ENCODE measurements around the gene GRIA1. TPM values are rescaled to one million over a fixed set of nuclear protein-coding genes. Genes with fewer than 3 reads are reported as not detected.
A peak's percentile ranks its signal among the peaks of the same experiment; 100 is the strongest.

Gene GRIA1
- total and polyA plus RNA-seq, 5 donors from 2014 or later, result not detected

DNA sequence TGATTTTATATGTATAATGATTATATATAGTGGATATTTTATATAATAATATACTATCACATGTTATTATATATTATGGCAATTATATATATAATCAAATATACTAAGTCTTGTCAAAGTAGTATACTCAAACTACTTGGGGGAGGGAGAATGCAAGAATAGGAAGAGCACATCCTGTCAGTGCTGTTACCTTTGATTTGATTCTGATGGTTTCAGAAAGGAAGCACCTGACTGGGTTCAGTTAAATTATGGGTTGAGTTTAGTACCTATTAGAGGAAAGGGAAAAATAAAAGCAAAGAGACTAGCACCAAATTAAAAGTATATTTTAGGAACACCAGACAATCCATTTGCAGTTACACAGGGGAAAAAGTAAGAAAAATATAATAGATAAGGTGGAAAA, 107.6 kb downstream of the GRIA1 start:
- Mint-ChIP-seq H3K4me3 (no peak overlapping the region), H3K4me1 (peaks cover 0 to 23% (median 5%) of the 10 kb centered on the region in 4 donors), H3K9me3 (peaks cover 0 to 5% (median 1%) of the 10 kb centered on the region in 7 donors)

DNA sequence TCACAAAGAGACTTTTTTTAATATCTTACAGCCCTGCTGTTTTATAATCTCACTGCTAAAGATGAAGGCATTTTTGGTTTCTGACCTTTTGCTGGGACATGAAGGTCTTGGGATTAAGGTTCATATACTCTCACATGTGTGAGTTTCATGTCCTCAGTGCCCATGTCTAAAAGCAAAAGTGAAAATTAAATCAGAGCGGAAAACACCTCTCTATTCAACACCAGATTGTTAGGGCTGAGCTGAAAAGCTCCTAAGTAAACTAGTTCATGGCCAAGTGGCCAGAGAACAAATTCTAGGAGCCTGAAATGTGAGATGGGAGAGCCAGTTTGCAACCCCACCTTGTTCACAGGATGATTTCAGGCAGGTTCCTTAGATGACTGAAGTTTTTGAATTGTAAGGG, 110.9 kb downstream of the GRIA1 start:
- Histone ChIP-seq H3K27me3 (ENCODE audit: control insufficient read depth, insufficient read depth, low read length) (no peaks in the 10 kb centered on the region), H3K9me3 (ENCODE audit: control insufficient read depth in 2 of 2, low read length in 2 of 2) (no peaks in the 10 kb centered on the region), H3K36me3 (ENCODE audit: control insufficient read depth, insufficient read depth, low read length) (no peaks in the 10 kb centered on the region), H3K27ac (ENCODE audit: insufficient read depth, low read length, poor library complexity, severe bottlenecking) (no peak overlapping the region), H3K4me1 (ENCODE audit: control insufficient read depth, insufficient read depth, low read length, poor library complexity, severe bottlenecking) (no peaks in the 10 kb centered on the region), H3K4me3 (ENCODE audit: low read depth, low read length) (peak overlapping the region; percentile 44)
- Mint-ChIP-seq H3K4me3 (peak overlapping the region in 2 of 4 donors; percentile 34 to 36), H3K27ac (peak overlapping the region; percentile 4 to 37 (median 6)), H3K4me1 (peaks cover 0 to 15% (median 3%) of the 10 kb centered on the region in 4 donors), H3K9me3 (peaks cover 0 to 3% (median 1%) of the 10 kb centered on the region in 7 donors), H3K36me3 (no peaks in the 10 kb centered on the region), H3K27me3 (no peaks in the 10 kb centered on the region)
- DNase-seq (peak in 1 of 3 donors; percentile 17), ATAC-seq (ENCODE audit: low read depth in 2 of 2) (no peak)

More for the DNA sequence above, 107.6 kb downstream of the GRIA1 start:
- Mint-ChIP-seq H3K36me3 (no peaks in the 10 kb centered on the region), H3K27ac (peak overlapping the region in 1 of 3 donors; percentile 6), H3K27me3 (no peaks in the 10 kb centered on the region)
- H3K9me3 ChIP-seq (ENCODE audit: control insufficient read depth in 2 of 2, low read length in 2 of 2), result no peaks in the 10 kb centered on the region
- no peak overlapping the region for H3K27ac ChIP-seq (ENCODE audit: insufficient read depth, low read length, poor library complexity, severe bottlenecking)
- DNase-seq (peak in 1 of 3 donors; percentile 38), ATAC-seq (ENCODE audit: low read depth in 2 of 2) (no peak)
- no peaks in the 10 kb centered on the region for H3K27me3 ChIP-seq (ENCODE audit: control insufficient read depth, insufficient read depth, low read length)
- H3K4me1 ChIP-seq (ENCODE audit: control insufficient read depth, insufficient read depth, low read length, poor library complexity, severe bottlenecking), result no peaks in the 10 kb centered on the region
- H3K4me3 ChIP-seq (ENCODE audit: low read depth, low read length), result no peak overlapping the region
- no peaks in the 10 kb centered on the region for H3K36me3 ChIP-seq (ENCODE audit: control insufficient read depth, insufficient read depth, low read length)

DNA sequence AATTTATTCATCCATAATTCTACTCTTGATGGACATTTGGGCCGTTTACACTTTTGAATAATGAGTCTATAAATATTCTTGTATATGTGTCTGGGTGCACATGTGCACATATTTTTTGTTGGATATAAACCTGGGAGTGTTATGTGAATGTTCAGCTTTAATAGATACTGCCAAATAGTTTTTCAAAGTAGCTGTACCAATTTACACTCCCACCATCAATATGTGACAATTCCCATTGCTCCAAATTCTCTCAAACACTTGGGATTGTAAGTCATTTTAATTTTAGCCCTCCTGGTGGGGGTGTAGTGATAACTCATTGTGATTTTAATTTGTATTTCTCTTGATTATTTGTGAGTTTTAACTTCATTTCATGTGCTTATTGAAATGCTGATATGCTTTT, 114.9 kb downstream of the GRIA1 start:
- Histone ChIP-seq H3K9me3 (ENCODE audit: control insufficient read depth in 2 of 2, low read length in 2 of 2) (no peaks in the 10 kb centered on the region), H3K4me3 (ENCODE audit: low read depth, low read length) (no peak overlapping the region), H3K36me3 (ENCODE audit: control insufficient read depth, insufficient read depth, low read length) (no peaks in the 10 kb centered on the region), H3K4me1 (ENCODE audit: control insufficient read depth, insufficient read depth, low read length, poor library complexity, severe bottlenecking) (no peaks in the 10 kb centered on the region), H3K27me3 (ENCODE audit: control insufficient read depth, insufficient read depth, low read length) (no peaks in the 10 kb centered on the region), H3K27ac (ENCODE audit: insufficient read depth, low read length, poor library complexity, severe bottlenecking) (no peak overlapping the region)
- Mint-ChIP-seq H3K36me3 (no peaks in the 10 kb centered on the region), H3K4me3 (no peak overlapping the region), H3K4me1 (peaks cover 0 to 9% (median 0%) of the 10 kb centered on the region in 4 donors), H3K9me3 (peaks cover 0 to 4% (median 0%) of the 10 kb centered on the region in 7 donors), H3K27ac (no peak overlapping the region), H3K27me3 (no peaks in the 10 kb centered on the region)
- DNase-seq, result no peak
- ATAC-seq (ENCODE audit: low read depth in 2 of 2), result no peak

DNA sequence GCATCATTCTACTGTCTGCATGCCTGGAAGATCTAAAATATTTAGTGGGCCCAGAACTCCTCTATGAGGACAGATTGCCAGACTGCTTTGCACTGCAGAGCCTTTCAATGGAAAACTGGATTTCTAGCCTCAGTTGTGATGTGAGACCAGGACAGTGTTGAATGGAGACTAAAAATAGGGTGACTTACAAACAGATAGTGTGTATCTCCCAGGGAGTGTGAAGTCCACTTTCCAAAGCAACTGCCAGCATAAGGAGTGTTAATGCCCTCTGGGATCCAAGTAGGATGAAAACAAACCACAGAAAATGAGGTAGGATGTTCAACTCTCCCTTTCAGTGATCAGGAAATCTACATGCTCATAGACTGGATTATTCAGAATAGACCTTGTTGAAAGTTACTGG, 119.5 kb downstream of the GRIA1 start:
- H3K9me3 Mint-ChIP-seq, result peaks cover 0 to 2% (median 0%) of the 10 kb centered on the region in 7 donors
- ATAC-seq (ENCODE audit: low read depth in 2 of 2) (no peak), DNase-seq (no peak)
- H3K4me3 Mint-ChIP-seq, result no peak overlapping the region
- H3K27ac ChIP-seq (ENCODE audit: insufficient read depth, low read length, poor library complexity, severe bottlenecking), result no peak overlapping the region
- no peak overlapping the region for H3K27ac Mint-ChIP-seq
- H3K36me3 Mint-ChIP-seq, result no peaks in the 10 kb centered on the region
- H3K4me1 ChIP-seq (ENCODE audit: control insufficient read depth, insufficient read depth, low read length, poor library complexity, severe bottlenecking), result no peaks in the 10 kb centered on the region
- no peak overlapping the region for H3K4me3 ChIP-seq (ENCODE audit: low read depth, low read length)
- H3K36me3 ChIP-seq (ENCODE audit: control insufficient read depth, insufficient read depth, low read length), result no peaks in the 10 kb centered on the region
- H3K9me3 ChIP-seq (ENCODE audit: control insufficient read depth in 2 of 2, low read length in 2 of 2), result no peaks in the 10 kb centered on the region
- H3K4me1 Mint-ChIP-seq, result no peaks in the 10 kb centered on the region
- H3K27me3 ChIP-seq (ENCODE audit: control insufficient read depth, insufficient read depth, low read length), result no peaks in the 10 kb centered on the region
- no peaks in the 10 kb centered on the region for H3K27me3 Mint-ChIP-seq

DNA sequence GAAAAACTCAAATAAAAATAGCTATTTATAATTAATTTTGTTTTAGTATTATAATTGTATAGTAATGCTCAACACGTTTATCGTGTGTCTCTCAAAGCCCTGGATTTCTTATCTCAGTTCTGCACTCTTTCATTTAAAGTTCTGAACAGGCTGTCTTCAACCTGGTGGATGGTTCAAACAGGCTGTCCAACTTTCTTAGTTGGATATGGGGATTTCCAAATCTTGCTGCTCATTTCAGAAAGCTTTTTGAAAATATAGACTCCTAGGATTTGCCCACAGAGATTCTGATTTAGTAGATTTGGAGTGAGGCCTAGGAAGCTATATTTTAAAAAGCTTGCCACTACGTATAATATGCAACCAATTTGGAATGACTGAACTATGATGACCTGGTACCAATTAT, 120.3 kb downstream of the GRIA1 start:
- Mint-ChIP-seq H3K4me3 (no peak overlapping the region), H3K27ac (no peak overlapping the region), H3K9me3 (peaks cover 0 to 2% (median 0%) of the 10 kb centered on the region in 7 donors), H3K36me3 (no peaks in the 10 kb centered on the region), H3K4me1 (no peaks in the 10 kb centered on the region), H3K27me3 (no peaks in the 10 kb centered on the region)
- H3K27ac ChIP-seq (ENCODE audit: insufficient read depth, low read length, poor library complexity, severe bottlenecking), result no peak overlapping the region
- no peaks in the 10 kb centered on the region for H3K27me3 ChIP-seq (ENCODE audit: control insufficient read depth, insufficient read depth, low read length)
- no peak overlapping the region for H3K4me3 ChIP-seq (ENCODE audit: low read depth, low read length)
- H3K9me3 ChIP-seq (ENCODE audit: control insufficient read depth in 2 of 2, low read length in 2 of 2), result no peaks in the 10 kb centered on the region
- ATAC-seq (ENCODE audit: low read depth in 2 of 2), result no peak
- H3K36me3 ChIP-seq (ENCODE audit: control insufficient read depth, insufficient read depth, low read length), result no peaks in the 10 kb centered on the region
- DNase-seq, result no peak
- no peaks in the 10 kb centered on the region for H3K4me1 ChIP-seq (ENCODE audit: control insufficient read depth, insufficient read depth, low read length, poor library complexity, severe bottlenecking)

DNA sequence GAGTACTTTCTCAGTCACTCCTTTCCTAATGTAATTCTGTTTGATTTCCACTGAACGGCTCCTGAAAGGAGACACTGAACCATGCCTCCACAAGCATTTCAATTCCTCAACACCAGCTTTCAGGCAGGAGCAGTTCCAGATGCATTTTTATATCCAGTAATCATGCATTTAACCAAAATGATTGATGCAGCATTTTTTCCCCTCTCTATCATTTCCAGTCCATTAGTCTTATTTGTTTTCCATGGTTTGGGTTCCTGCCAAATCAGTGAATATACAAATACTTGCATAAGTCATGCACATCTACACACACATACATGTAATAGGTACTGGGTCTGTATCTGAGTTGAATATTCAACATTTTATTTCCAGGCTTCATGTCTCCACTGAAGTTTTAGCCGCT, 122.7 kb downstream of the GRIA1 start:
- no peaks in the 10 kb centered on the region for H3K4me1 ChIP-seq (ENCODE audit: control insufficient read depth, insufficient read depth, low read length, poor library complexity, severe bottlenecking)
- no peaks in the 10 kb centered on the region for H3K27me3 ChIP-seq (ENCODE audit: control insufficient read depth, insufficient read depth, low read length)
- no peak overlapping the region for H3K4me3 ChIP-seq (ENCODE audit: low read depth, low read length)
- Mint-ChIP-seq H3K27me3 (no peaks in the 10 kb centered on the region), H3K4me1 (no peaks in the 10 kb centered on the region), H3K36me3 (no peaks in the 10 kb centered on the region), H3K9me3 (peaks cover 0 to 4% (median 0%) of the 10 kb centered on the region in 7 donors), H3K4me3 (no peak overlapping the region), H3K27ac (no peak overlapping the region)
- H3K27ac ChIP-seq (ENCODE audit: insufficient read depth, low read length, poor library complexity, severe bottlenecking), result no peak overlapping the region
- DNase-seq (no peak), ATAC-seq (ENCODE audit: low read depth in 2 of 2) (no peak)
- H3K9me3 ChIP-seq (ENCODE audit: control insufficient read depth in 2 of 2, low read length in 2 of 2), result no peaks in the 10 kb centered on the region
- no peaks in the 10 kb centered on the region for H3K36me3 ChIP-seq (ENCODE audit: control insufficient read depth, insufficient read depth, low read length)

DNA sequence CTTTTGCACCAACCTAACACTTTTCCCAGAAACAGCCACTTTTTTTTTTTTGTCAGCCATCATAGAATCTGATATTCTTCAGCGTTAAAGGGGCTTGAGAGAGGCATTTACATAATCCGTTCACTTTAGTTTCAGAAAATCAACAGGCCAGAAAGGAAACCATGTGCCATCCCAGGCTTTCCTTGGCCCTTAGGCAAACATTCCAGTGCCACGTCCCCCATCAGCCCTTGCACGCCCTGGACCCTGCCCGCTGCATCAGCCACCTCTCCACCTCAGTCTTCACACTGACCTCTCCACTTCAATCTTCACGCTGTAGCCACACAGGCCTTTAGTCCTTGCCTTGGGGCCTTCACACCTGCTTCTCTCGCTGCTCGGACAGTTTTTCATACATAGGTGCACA, 123.2 kb downstream of the GRIA1 start:
- Histone ChIP-seq H3K27ac (ENCODE audit: insufficient read depth, low read length, poor library complexity, severe bottlenecking) (no peak overlapping the region), H3K36me3 (ENCODE audit: control insufficient read depth, insufficient read depth, low read length) (no peaks in the 10 kb centered on the region), H3K4me3 (ENCODE audit: low read depth, low read length) (no peak overlapping the region), H3K4me1 (ENCODE audit: control insufficient read depth, insufficient read depth, low read length, poor library complexity, severe bottlenecking) (no peaks in the 10 kb centered on the region), H3K9me3 (ENCODE audit: control insufficient read depth in 2 of 2, low read length in 2 of 2) (no peaks in the 10 kb centered on the region), H3K27me3 (ENCODE audit: control insufficient read depth, insufficient read depth, low read length) (no peaks in the 10 kb centered on the region)
- Mint-ChIP-seq H3K9me3 (peaks cover 0 to 4% (median 0%) of the 10 kb centered on the region in 7 donors), H3K4me3 (no peak overlapping the region), H3K27me3 (no peaks in the 10 kb centered on the region), H3K4me1 (no peaks in the 10 kb centered on the region), H3K27ac (no peak overlapping the region), H3K36me3 (no peaks in the 10 kb centered on the region)
- ATAC-seq (ENCODE audit: low read depth in 2 of 2), result no peak
- no peak for DNase-seq

DNA sequence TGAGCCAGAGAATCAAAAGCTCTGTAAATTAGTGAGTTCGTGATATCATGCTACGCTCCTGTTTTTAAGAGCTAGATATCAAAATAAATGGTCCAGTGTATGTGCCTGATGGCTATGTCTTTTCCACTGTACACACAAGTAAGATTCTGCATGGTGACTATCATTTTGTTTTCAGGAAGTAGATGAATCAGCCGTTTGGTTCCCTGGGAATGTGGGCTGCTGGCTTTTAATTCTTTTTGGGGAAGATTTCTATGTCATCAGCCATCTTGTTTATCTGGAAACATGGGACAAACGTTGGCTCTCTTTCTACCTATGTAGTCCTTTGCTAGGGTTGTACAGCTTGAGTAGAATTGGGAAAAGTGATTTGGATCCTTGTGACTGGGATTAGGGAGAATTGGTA, 126.7 kb downstream of the GRIA1 start:
- no peaks in the 10 kb centered on the region for H3K27me3 ChIP-seq (ENCODE audit: control insufficient read depth, insufficient read depth, low read length)
- Mint-ChIP-seq H3K36me3 (no peaks in the 10 kb centered on the region), H3K4me1 (no peaks in the 10 kb centered on the region), H3K9me3 (peaks cover 0 to 4% (median 0%) of the 10 kb centered on the region in 7 donors), H3K4me3 (no peak overlapping the region), H3K27me3 (peaks cover 5% of the 10 kb centered on the region), H3K27ac (no peak overlapping the region)
- no peak overlapping the region for H3K27ac ChIP-seq (ENCODE audit: insufficient read depth, low read length, poor library complexity, severe bottlenecking)
- H3K9me3 ChIP-seq (ENCODE audit: control insufficient read depth in 2 of 2, low read length in 2 of 2), result no peaks in the 10 kb centered on the region
- no peak overlapping the region for H3K4me3 ChIP-seq (ENCODE audit: low read depth, low read length)
- H3K36me3 ChIP-seq (ENCODE audit: control insufficient read depth, insufficient read depth, low read length), result no peaks in the 10 kb centered on the region
- DNase-seq (no peak), ATAC-seq (ENCODE audit: low read depth in 2 of 2) (no peak)
- H3K4me1 ChIP-seq (ENCODE audit: control insufficient read depth, insufficient read depth, low read length, poor library complexity, severe bottlenecking), result no peaks in the 10 kb centered on the region
